Glutamatergic neuron (in vitro differentiated cells): ENCODE measurements around the gene ACP2. TPM values are rescaled to one million over a fixed set of nuclear protein-coding genes. Genes with fewer than 3 reads are reported as not detected.
"Not testable (repeated sequence)": the region's sequence is repeated elsewhere in the genome, so short reads cannot be mapped to it uniquely, and the experiment has no call there.

Source experiments
- DNase-seq: peaks from one replicate; pipeline ENCODE4 v3.0.0; 2022
- H3K27ac Mint-ChIP-seq: one replicate; pipeline ENCODE4 v1.8.0; 2020; ENCODE audit warnings: mild to moderate bottlenecking, mixed read lengths, inconsistent platforms; ENCODE audit not compliant: unreplicated experiment
- H3K27me3 Mint-ChIP-seq: one replicate; pipeline ENCODE4 v1.8.0; 2020; ENCODE audit warnings: mild to moderate bottlenecking, moderate library complexity, mixed read lengths, inconsistent platforms; ENCODE audit not compliant: unreplicated experiment
- H3K36me3 Mint-ChIP-seq: one replicate; pipeline ENCODE4 v1.8.0; 2020; ENCODE audit warnings: mild to moderate bottlenecking, mixed read lengths, inconsistent platforms; ENCODE audit not compliant: unreplicated experiment
- H3K4me1 Mint-ChIP-seq: one replicate; pipeline ENCODE4 v1.8.0; 2020; ENCODE audit warnings: mild to moderate bottlenecking, low read depth, mixed read lengths, inconsistent platforms; ENCODE audit not compliant: unreplicated experiment
- H3K4me3 Mint-ChIP-seq: one replicate; pipeline ENCODE4 v1.8.0; 2020; ENCODE audit warnings: mild to moderate bottlenecking, mixed read lengths, inconsistent platforms; ENCODE audit not compliant: unreplicated experiment
- H3K9me3 Mint-ChIP-seq: one replicate; pipeline ENCODE4 v1.8.0; 2020; ENCODE audit warnings: mild to moderate bottlenecking, moderate library complexity, mixed read lengths, inconsistent platforms; ENCODE audit not compliant: unreplicated experiment
- total RNA-seq: library from RNA; stranded (reverse); fragmentation: NEBNext Ultra II Directional; extraction: Animal tissue kit (Norgen Biotek cat#: 25700); gene quantifications from one replicate; pipeline ENCODE4 v1.2.1, GENCODE V29; 2021; ENCODE audit not compliant: unreplicated experiment
- TF ChIP-seq, protein P1 (sequence below): fragments of 200-600 bp; sonication (generic); IDR thresholded peaks from one replicate; pipeline ENCODE4 v1.5.0; 2021; ENCODE audit not compliant: partially characterized antibody, unreplicated experiment

Gene ACP2
- total RNA-seq, 1 donor from 2014 or later, result 44.3 TPM

DNA sequence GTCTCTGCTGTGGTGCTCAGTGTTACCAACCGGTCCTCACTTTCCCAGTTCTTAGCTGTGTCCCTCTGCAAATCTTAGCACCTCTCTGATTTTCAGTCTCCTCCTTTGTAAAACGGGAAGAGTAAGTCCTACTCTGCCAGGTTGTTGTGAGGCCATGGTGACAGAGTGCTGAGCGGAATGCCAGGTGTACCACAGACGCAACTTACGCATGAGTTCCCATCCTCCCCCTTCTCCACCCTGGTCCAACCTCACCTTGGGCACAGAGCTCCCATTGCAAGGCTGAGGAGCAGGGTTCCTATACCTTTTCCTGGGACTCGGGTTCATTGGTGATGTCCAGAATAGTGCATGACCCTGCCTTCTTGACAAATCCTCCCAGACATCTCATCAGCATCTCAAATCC, 41.2 kb downstream of the ACP2 start:
- H3K27ac Mint-ChIP-seq, result no peak overlapping the region
- H3K4me1 Mint-ChIP-seq, result no peaks in the 10 kb centered on the region
- DNase-seq, result no peak
- H3K4me3 Mint-ChIP-seq, result no peak overlapping the region
- no peaks in the 10 kb centered on the region for H3K36me3 Mint-ChIP-seq
- H3K9me3 Mint-ChIP-seq, result no peaks in the 10 kb centered on the region
- H3K27me3 Mint-ChIP-seq, result no peaks in the 10 kb centered on the region
- TF ChIP-seq, protein P1, sequence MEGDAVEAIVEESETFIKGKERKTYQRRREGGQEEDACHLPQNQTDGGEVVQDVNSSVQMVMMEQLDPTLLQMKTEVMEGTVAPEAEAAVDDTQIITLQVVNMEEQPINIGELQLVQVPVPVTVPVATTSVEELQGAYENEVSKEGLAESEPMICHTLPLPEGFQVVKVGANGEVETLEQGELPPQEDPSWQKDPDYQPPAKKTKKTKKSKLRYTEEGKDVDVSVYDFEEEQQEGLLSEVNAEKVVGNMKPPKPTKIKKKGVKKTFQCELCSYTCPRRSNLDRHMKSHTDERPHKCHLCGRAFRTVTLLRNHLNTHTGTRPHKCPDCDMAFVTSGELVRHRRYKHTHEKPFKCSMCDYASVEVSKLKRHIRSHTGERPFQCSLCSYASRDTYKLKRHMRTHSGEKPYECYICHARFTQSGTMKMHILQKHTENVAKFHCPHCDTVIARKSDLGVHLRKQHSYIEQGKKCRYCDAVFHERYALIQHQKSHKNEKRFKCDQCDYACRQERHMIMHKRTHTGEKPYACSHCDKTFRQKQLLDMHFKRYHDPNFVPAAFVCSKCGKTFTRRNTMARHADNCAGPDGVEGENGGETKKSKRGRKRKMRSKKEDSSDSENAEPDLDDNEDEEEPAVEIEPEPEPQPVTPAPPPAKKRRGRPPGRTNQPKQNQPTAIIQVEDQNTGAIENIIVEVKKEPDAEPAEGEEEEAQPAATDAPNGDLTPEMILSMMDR, result no peak

DNA sequence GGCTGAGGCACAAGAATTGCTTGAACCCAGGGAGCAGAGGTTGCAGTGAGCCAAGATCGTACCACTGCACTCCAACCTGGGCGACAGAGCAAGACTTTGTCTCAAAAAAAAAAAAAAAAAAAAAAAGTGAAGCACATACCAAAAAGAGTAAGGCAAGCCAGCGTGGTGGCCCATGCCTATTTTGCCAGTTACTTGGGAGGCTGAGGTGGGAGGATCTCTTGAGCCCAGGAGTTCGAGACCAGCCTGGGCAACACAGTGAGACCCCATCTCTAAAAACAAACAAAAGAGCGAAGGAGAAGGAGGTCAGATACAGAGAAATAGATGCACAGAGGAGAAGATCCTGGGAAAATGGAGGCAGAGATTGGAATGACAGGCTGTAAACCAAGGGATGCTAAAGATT, 42.0 kb downstream of the ACP2 start:
- not testable (repeated sequence) for H3K4me1 Mint-ChIP-seq, H3K4me3 Mint-ChIP-seq, H3K27me3 Mint-ChIP-seq, H3K27ac Mint-ChIP-seq, H3K9me3 Mint-ChIP-seq, H3K36me3 Mint-ChIP-seq, DNase-seq

DNA sequence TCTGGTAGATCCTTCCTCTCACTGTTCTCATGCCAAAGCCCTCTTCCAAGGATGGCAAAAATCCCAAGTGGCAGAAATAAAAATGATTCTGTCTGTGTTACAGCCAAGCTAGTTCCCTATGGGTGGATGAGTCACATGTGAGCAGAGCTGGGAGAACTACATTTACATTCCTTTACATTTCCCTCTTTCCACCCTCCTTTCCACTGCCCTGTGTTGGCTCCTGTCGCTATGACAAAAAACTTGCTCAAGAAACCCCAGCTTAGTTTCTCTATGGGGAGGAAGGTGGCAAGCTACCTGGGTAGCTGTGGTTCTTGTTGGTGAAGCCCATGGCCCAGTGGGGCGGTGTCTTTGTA, 44.0 kb downstream of the ACP2 start:
- Mint-ChIP-seq H3K27me3 (no peaks in the 10 kb centered on the region), H3K4me1 (no peaks in the 10 kb centered on the region), H3K36me3 (no peaks in the 10 kb centered on the region), H3K27ac (no peak overlapping the region), H3K4me3 (no peak overlapping the region), H3K9me3 (no peaks in the 10 kb centered on the region)
- no peak for DNase-seq
- TF ChIP-seq, protein P1, result no peak

DNA sequence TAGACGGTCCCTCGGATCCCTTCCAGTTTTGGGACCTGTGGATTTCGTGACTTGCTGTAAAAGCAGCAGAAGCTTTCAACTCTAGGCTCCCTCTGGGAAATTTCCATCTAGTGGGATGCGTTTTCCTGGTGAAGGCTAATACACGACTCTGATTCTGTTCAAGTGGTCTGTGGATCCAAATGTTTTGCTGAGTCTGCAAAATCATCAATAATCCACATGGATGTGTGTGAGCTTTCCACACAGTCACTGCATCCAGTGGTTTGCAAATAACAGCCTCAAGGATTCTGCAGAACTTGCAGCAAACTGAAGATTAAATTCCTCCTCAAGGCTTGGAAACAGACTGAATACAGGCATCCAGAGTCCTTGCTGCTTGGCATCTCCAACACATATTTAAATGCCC, 46.0 kb downstream of the ACP2 start:
- no peak for DNase-seq
- no peaks in the 10 kb centered on the region for H3K9me3 Mint-ChIP-seq
- H3K36me3 Mint-ChIP-seq, result no peaks in the 10 kb centered on the region
- no peak overlapping the region for H3K4me3 Mint-ChIP-seq
- no peak overlapping the region for H3K27ac Mint-ChIP-seq
- no peaks in the 10 kb centered on the region for H3K4me1 Mint-ChIP-seq
- H3K27me3 Mint-ChIP-seq, result no peaks in the 10 kb centered on the region
- TF ChIP-seq, protein P1, result no peak

DNA sequence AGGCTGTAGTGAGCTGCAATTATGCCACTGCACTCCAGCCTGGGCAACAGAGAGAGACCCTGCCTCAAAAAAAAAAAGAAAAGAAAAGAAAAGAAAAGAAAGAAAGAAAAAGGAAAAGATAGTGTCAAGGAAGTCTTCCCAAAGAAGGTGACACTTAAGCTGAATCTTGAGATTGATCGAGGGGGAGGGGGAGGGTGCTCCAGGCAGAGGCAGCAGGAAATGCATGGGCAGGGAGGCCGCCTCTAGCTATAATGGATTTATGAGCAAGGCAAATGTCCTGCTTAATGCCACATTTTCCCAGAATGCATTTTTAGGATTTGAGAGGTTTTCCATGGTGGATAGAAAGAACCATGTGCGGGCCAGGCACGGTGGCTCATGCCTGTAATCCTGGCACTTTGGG, 47.6 kb downstream of the ACP2 start:
- H3K4me1 Mint-ChIP-seq, result no peaks in the 10 kb centered on the region
- H3K4me3 Mint-ChIP-seq, result no peak overlapping the region
- H3K27me3 Mint-ChIP-seq, result no peaks in the 10 kb centered on the region
- no peak overlapping the region for H3K27ac Mint-ChIP-seq
- no peaks in the 10 kb centered on the region for H3K36me3 Mint-ChIP-seq
- no peaks in the 10 kb centered on the region for H3K9me3 Mint-ChIP-seq
- DNase-seq, result no peak
- TF ChIP-seq, protein P1, result no peak

DNA sequence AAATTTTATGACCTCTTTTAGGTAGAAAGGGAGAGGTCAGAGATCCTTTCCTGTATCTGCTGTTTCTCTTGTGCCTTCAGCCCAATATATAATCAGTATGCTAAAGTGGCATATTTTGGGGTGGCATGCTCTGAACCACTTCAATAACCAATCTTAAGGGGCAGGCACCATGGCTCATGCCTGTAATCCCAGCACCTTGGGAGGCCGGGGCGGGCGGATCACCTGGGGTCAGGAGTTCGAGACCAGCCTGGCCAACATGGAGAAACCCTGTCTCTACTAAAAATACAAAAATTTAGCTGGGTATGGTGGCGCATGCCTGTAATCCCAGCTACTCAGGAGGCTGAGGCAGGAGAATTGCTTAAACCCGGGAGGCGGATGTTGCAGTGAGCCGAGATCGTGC, 50.5 kb downstream of the ACP2 start:
- not testable (repeated sequence) for H3K4me1 Mint-ChIP-seq, DNase-seq, H3K36me3 Mint-ChIP-seq, H3K4me3 Mint-ChIP-seq, H3K27me3 Mint-ChIP-seq, H3K27ac Mint-ChIP-seq, H3K9me3 Mint-ChIP-seq
